Gastrocnemius medialis (tissue), 4 donors: ENCODE measurements around the gene FAM210A.
"Not testable (repeated sequence)": the region's sequence is repeated elsewhere in the genome, so short reads cannot be mapped to it uniquely, and the experiment has no call there.

Experiments used
- CTCF ChIP-seq, 5 experiments: fragments of 450-650 bp in 3 of 5; fragments of 200-600 bp in 2 of 5; sonication (generic) in 2 of 5; IDR thresholded peaks in 4 of 5; conservative IDR thresholded peaks in 1 of 5; 1 replicate in 4 of 5; 2 replicates in 1 of 5; pipeline ENCODE4 v1.5.1; 2016 to 2019; ENCODE audit warnings: antibody characterized with exemption in 5 of 5, mild to moderate bottlenecking in 3 of 5, moderate library complexity in 3 of 5
- POLR2A ChIP-seq, 2 donors: fragments of 450-650 bp; IDR thresholded peaks; one replicate each; pipeline ENCODE4 v1.6.1; 2017; ENCODE audit warnings: antibody characterized with exemption in 2 of 2, mild to moderate bottlenecking in 2 of 2, moderate library complexity in 2 of 2

- not testable (repeated sequence) for TF ChIP-seq POLR2A (IDR thresholded peaks at IDR 0.05); CTCF (IDR thresholded peaks at IDR 0.05 in 4 of 5, conservative IDR thresholded peaks at IDR 0.05 in 1 of 5)
These were observed 31.0 kb downstream of the FAM210A start for GRCh38 chr18:13695337-13695736.
